Glomerular visceral epithelial cell (primary cell): ENCODE data around the gene DNMBP.

Source experiments
- DNase-seq: peaks from one replicate; pipeline ENCODE4 v3.0.0-alpha.2; 2016; ENCODE audit errors: extremely low spot score

DNMBP gene, protein sequence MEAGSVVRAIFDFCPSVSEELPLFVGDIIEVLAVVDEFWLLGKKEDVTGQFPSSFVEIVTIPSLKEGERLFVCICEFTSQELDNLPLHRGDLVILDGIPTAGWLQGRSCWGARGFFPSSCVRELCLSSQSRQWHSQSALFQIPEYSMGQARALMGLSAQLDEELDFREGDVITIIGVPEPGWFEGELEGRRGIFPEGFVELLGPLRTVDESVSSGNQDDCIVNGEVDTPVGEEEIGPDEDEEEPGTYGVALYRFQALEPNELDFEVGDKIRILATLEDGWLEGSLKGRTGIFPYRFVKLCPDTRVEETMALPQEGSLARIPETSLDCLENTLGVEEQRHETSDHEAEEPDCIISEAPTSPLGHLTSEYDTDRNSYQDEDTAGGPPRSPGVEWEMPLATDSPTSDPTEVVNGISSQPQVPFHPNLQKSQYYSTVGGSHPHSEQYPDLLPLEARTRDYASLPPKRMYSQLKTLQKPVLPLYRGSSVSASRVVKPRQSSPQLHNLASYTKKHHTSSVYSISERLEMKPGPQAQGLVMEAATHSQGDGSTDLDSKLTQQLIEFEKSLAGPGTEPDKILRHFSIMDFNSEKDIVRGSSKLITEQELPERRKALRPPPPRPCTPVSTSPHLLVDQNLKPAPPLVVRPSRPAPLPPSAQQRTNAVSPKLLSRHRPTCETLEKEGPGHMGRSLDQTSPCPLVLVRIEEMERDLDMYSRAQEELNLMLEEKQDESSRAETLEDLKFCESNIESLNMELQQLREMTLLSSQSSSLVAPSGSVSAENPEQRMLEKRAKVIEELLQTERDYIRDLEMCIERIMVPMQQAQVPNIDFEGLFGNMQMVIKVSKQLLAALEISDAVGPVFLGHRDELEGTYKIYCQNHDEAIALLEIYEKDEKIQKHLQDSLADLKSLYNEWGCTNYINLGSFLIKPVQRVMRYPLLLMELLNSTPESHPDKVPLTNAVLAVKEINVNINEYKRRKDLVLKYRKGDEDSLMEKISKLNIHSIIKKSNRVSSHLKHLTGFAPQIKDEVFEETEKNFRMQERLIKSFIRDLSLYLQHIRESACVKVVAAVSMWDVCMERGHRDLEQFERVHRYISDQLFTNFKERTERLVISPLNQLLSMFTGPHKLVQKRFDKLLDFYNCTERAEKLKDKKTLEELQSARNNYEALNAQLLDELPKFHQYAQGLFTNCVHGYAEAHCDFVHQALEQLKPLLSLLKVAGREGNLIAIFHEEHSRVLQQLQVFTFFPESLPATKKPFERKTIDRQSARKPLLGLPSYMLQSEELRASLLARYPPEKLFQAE (N-terminal part only)

DNA sequence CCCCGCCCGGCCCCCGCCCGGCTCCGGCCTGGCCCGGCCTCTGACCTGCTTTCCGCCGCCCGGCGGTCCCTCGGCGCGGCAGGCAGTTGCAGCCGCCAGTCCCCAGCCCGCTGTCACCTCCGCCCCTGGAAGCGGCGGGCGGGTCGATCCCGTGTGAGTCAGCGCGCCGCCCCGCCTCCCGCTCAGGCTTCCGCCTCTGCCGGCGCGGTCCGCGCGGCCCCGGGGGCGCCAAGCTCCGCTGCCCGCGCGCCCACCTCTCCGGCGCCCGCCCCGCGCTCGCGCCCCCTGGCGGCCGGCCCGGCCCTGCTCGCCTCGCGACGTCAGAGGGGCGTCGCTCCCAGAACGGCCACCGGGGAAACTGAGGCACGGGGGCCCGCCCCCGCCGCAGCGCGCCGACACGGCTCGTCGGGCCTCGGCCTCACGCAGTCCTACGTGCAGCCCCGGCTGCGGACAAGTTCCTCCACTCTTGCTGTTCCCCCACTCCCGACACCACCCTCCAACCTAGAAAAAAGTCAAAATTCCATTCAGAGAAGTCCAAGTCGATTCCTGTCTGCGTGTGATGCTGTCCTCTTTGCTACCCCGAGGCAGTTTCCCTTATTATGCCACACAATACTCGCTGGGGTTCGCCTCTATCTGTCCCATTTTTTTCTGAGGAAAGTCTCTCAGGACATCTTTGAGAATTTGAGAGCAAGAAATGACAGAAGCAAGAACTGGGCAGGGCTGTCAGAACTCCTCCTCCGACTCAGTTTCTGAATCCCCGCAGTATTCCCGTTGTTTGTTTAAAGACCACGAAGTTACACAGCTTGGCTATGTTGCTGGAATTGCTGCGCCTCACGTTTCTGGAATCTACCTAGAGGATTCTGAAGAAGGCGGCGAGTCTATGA, at the start of gene DNMBP:
Gene DNMBP (minus strand): TSS at position 155 of the 884 bp plus-strand sequence. CDS start 37,823 bp downstream, outside the sequence.
- DNase-seq: peak; percentile 87

DNA sequence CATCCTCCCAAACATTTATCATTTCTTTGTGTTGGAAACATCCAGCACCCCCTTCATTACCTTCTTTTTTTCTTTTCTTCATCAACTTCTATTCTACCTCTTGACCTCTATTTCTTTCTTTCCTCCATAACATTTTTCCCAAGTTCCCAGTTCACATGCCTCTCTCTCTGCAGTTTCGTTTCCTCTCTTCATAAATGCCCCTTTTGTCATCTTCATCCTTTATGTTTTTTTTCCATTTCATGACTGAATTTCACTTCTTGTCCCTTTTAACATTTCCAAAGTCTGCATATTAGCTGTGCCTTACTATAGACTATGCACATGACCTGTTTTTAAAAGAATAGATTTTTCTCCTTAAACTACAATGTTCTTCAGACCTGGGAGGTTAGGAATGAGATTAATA, 48.2 kb upstream of the DNMBP start:
- DNase-seq: no peak

DNA sequence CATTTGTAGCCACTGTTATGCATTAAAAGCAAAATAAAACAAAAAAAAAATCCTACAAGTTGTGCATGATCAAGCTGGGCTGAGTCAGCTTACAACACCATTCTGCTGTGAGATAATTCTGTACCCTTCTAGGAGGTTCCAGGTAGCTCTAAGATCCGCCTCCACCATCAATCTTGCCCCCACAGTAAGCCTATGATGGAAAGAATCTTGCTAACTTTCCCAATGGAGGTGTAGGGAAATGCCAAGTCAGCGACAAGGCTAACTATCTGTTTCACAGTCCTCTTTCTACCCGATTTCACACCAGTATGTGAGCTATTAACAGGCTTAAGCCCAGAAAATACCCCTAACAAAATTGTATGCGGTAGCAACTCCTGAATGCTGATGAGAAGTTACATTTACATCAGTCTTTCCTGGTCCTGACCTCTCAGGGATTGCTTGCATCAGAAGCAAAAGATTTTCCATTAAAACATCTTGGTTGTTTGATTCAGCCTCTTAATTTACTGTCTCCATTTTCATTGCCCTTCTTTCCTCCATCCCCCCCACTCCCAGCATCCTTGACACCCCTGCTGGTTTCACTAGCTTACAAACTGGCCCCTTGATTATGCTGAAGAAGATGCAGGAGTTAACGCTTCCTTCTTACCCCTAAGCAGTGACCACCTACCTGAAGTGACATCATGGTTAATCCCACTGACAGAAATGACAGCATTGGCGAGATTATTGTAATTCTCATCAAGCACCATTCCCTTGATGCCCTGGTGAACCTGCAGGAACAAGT, 44.1 kb upstream of the DNMBP start:
- DNase-seq: no peak

DNA sequence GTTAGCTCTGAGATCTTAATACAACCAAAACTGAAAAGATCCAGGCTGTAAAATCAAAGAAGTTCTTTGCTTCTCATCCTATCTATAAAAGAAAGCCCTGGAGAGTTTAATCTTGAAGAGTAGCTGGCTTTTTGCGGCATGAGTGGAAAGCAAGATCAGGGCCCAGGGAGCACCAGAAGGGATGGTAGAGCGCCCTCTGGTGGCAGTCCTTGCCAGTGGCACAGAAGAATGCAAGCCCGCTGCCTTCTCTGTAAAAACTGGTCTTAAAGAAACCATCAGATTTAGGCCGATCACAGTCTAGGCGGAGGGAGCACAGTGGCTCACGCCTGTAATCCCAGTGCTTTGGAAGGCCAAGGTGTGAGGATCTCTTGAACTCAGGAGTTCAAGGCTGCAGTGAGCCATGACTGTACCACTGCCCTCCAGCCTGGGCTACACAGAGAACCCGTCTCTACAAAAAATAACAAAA, 36.3 kb upstream of the DNMBP start:
- peak; percentile 83 for DNase-seq

DNA sequence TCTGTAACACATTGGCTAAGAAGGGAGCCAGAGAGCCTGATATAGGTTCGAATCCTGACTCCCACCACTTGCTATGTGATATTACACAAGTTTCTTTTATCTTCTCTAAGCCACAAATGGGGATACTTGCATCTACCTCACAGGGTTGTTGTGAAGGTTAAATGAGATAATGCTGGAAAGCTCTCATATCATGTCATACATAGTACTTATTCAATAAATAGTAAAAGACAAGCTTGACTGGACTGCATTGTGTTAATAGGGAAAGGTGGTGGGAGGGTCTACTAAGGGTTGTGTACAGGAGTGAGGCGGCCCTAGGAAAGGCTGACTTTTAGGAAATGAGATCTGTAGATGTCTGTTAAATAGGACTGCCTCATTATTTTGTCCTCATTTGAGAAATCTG, 35.8 kb upstream of the DNMBP start:
- DNase-seq: no peak

DNA sequence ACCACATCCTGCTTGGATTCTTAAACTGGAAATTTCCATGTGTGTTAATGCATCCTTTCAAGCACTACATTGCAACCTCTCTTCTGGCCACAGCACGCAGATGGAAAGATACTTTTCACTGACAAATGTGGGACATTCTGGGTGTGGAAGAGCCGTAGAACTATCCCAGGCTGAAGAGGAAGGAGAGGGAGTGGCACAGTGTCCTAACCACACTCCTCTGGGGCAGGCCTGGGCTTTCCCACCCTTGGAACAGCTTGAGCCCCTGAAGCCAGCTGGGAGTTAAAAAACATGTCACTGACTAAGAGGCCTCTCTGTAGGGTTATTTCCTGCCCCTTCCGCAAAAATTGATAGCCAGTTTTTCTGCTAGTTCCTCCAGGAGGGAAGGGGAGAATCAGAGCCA, 34.0 kb upstream of the DNMBP start:
- no peak for DNase-seq

DNA sequence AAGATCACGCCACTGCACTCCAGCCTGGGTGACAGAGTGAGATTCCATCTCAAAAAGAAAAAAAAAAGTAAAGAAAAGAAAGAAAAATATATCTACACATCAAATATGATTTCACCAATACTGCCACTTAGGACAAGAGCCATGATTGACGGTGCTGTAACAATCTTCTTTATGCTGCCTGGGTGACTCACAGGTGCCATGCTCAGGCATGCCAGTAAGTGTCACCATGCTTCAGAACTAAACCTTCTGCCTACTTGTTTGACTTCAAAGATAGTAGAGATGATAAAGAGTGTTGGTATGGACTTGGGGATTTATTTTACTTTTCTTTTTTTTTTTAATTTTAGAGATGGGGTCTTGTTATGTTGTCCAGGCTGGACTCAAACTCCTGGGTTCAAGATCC, 33.6 kb upstream of the DNMBP start:
- no peak for DNase-seq

DNA sequence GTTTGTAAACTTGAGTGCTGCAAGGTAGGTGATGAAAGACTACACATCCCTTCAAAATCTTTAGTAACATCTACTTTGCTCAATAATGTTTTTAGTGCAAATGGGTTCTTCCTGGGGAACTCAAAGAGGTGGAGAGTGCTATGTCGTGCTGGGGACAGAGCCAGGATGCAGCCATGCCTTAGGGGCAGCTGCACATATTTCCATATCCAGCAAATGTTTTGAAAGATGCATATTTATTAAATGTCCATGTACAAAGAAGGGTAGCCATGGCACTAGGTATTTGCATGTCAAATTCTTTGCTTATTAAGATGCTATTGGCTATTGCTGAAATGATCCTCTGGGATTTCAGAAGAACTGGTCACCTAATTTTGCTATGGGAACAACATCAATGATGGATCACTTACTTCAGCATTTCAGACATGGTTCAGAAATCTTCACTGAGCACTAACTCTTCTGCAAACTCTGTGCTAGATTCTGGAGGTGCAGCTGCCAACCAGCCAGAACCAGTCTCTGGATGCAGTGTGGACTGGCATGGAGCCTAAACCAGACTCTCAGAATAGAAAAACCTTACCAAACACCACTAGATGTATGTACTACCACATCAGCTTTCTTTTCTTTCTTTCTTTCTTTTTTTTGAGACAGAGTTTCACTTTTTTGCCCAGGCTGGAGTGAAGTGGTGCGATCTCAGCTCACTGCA, 31.7 kb upstream of the DNMBP start:
- DNase-seq: no peak

DNA sequence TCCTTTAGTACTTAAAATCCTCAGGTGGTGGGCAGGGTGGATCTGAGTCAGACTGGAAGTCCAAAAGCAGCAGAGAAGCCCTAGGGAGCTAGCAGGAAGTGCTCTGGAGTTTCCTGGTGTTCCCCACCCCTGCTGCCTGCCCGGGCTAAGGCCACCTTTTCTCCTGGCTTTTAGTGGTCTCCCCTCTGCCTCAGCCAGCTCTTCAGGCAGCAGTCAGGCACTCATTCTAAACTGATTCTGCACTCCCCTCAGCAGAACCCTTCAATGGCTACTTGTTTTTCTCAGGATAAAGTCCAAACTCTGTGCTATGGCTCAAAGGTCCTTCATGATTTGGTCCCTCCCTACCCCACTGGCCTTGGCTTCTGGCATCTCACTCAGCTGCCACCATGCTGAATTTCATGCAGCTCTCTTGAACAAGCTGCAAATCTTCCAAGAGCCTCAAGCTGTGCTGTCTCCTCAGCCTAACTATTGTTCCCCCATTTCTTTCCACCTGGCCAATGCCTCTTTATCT, 28.9 kb upstream of the DNMBP start:
- DNase-seq: no peak

DNA sequence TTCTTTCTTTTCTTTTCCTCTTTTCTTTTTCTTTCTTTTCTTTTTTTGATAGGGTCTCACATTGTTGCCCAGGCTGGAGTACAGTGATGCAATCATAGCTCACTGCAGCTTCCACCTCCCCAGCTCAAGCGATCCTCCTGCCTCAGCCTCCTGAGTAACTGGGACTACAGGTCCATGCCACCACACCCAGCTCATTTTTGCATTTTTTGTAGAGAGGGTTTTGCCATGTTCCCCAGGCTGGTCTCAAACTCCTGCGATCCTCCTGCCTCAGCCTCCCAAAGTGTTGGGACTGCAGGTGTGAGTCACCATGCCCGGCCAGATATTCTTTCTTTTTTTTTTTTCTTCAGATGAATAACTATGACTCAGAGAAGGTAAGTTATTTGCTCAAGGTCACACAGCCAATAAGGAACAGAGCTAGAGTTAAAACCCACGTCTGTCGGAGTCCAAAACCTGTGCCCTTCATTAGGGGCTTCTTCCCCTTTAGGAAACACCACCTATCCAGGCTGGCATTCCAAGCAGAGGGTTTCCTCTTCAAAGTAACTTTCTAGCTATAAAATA, 28.1 kb upstream of the DNMBP start:
- no peak for DNase-seq

DNA sequence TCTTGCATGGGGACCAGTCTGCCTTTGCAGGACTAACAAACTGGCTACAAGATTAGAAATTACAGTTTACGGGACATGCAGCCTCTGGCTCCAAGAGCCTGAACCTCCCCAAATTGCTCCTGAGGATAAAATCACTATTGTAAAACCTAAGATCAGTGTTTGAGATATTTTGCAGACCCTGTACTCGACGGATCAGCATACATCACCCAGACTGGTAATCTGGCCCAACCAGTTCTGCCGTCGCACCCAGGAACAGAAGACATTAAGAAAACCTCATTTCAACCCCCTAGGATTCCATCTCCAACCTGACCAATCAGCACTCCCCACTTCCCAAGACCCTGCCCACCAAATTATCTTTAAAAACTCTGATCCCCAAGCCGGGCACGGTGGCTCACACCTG, 27.1 kb upstream of the DNMBP start:
- no peak for DNase-seq

DNA sequence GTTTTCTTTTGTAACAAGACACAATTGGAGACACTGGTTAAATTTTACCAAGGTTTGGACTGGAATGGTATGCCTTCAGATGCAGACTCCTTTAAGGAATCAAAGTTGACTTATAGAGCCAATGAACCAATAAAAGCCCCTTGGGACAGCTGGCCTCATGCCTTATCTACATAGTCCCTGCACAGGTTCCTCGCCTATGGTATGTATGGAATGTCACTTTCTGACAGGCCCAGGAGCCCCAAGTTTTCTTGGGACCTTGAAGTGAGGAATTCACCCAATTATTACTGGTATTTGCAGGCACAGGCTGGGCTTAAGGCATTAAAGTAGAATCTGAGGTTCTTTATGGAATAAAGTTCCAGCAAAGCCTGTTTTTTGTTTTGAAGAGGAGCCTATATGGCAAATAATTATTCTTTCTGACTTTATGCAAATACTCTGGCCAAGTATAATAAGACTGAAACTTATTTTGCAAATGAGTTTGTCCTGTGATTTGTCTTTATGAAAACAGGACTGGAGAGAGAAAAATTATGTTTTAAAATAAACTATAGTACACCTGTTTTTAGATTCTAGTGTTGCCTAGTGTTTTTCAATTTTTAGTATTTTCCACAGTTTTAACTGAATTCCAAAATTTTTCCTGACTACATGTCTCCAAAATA, 24.1 kb upstream of the DNMBP start:
- DNase-seq: no peak

DNA sequence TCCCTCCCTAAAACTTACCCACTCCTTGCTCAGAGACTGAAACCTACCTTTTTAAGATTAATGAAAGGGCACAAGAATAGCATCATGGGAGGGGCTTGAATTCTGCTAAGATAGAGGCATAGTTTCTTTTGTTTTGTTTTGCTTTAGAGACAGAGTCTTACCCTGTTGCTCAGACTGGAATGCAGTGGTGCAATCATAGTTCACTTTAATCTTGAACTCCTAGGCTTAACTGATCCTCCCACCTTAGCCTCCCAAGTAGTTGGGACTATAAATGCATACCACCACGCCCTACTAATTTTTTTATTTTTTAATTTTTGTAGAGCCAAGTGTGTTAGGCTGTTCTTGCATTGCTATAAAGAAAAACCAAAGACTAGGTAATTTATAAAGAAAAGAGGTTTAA, 17.7 kb upstream of the DNMBP start:
- DNase-seq: no peak

DNA sequence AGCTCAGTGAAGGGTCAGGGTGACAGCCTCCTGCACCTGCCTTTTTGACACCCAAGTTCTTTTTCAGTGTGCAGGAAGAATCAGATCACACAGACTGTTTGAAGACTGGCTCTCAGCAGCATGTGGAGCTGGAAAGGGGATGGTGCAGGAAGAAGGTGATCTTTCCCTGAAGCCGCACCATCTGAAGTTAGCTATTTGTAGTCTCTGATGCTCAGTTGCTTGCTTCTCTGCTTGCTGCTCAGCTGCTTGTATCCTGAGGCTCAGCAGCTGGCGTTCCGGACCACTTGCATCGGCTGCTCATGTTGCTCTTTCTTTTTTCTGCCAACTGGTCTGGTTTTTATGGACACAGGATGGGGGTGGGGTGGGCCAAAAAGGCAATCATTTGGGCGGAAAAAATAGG, 15.8 kb upstream of the DNMBP start:
- no peak for DNase-seq

DNA sequence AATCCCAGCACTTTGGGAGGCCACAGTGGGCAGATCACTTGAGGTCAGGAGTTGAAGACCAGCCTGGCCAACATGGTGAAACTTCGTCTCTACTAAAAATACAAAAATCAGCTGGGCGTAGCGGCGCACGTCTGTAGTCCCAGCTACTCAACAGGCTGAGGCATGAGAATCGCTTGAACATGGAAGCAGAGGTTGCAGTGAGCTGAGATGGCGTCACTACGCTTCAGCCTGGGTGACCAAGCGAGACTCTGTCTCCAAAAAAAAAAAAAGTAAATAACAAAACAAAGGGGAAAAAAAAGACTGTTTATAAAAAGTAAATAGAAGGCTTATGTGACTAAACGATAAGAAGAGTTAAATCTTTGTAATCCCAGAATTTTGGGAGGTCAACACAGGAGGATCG, 15.0 kb upstream of the DNMBP start:
- DNase-seq: no peak

DNA sequence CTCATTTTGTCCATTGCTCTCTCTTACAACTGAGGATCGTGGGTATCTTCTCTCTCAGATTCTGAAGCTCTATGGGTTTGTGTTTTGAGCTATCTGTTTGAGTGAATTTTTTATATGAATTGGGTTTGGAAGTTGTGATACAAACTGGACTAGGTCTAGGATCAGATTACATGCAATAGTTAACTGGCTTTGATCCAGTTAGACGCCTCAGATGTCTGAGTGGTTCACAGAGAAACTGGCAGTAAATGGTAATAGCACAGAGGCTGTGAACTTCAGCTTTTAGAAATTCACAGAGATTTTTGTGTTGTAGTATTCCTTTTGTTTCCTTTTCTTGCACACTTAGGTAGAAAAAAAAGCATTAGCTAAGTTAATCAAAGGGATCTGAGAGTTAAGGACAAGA, 12.7 kb upstream of the DNMBP start:
- DNase-seq: no peak

DNA sequence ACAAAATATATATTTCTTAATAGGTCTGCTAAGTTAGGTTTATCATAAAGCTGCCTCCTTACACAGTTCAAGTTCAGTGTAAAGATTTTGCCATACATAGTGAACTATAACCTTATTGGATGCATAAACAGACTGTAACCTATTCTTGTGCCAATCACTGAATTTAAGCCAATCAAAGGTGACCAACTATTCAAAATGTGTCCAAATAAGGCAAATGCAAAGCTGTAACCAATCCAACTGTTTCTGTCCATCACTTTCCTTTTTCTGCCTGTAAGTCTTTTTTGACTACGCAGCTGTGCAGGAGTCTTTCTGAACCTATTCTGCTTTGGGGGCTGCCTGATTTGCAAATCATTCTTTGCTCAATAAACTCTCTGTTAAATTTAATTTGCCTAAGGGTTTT, 11.6 kb upstream of the DNMBP start:
- no peak for DNase-seq

DNA sequence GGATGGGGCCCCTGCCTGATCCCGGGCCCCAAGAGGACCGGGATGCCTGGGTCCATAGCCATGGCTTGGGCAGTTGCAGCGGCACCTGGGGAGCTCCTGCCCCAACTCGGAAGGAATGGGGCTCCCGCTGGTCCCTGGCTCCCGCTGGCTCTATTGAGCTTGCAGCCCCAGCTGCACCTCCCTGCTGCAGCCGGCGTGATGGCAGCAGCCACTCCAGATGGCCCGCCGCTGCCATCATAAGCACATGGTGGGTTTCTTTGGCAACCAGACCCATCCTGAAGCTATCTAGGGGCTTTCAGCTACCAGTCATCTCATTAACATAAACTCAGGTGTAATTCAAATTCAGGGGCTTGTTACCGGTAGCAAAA, 11.1 kb upstream of the DNMBP start:
- DNase-seq: no peak
